Smooth muscle cell (in vitro differentiated cells): ENCODE data around the gene ZBTB46. TPM values are rescaled to one million over a fixed set of nuclear protein-coding genes. Genes with fewer than 3 reads are reported as not detected.

Source experiments
- DNase-seq: peaks from one replicate; lab custom pipeline; 2025; ENCODE audit not compliant: unreplicated experiment; lab: John Stamatoyannopoulos, UW
- H2AFZ ChIP-seq: fragments of 200-600 bp; sonication (generic); 2 replicates; pipeline ENCODE4 v1.6.0; 2016; ENCODE audit warnings: antibody characterized with exemption, low read depth, mild to moderate bottlenecking
- H3F3A ChIP-seq: fragments of 200-600 bp; sonication (generic); 2 replicates; pipeline ENCODE4 v1.6.0; 2017; ENCODE audit warnings: antibody characterized with exemption, low read depth
- H3K27ac ChIP-seq: fragments of 200-600 bp; sonication (generic); 2 replicates; pipeline ENCODE4 v1.5.1; 2016; ENCODE audit warnings: low read depth, mild to moderate bottlenecking
- H3K27me3 ChIP-seq: fragments of 200-600 bp; sonication (generic); 2 replicates; pipeline ENCODE4 v1.6.1; 2016; ENCODE audit warnings: low read depth, mild to moderate bottlenecking
- H3K36me3 ChIP-seq: fragments of 200-600 bp; sonication (generic); 2 replicates; pipeline ENCODE4 v1.5.1; 2016; ENCODE audit warnings: low read depth
- H3K4me1 ChIP-seq: fragments of 200-600 bp; sonication (generic); 2 replicates; pipeline ENCODE4 v1.5.1; 2016; ENCODE audit warnings: low read depth
- H3K4me2 ChIP-seq: fragments of 200-600 bp; sonication (generic); 2 replicates; pipeline ENCODE4 v1.6.0; 2016; ENCODE audit warnings: mild to moderate bottlenecking
- H3K4me3 ChIP-seq: fragments of 200-600 bp; sonication (generic); 2 replicates; pipeline ENCODE4 v1.5.1; 2016; ENCODE audit warnings: mild to moderate bottlenecking
- H3K79me2 ChIP-seq: fragments of 200-600 bp; sonication (generic); 2 replicates; pipeline ENCODE4 v1.6.0; 2016; ENCODE audit warnings: low read depth, mild to moderate bottlenecking
- H3K9ac ChIP-seq: fragments of 200-600 bp; sonication (generic); 2 replicates; pipeline ENCODE4 v1.6.0; 2016; ENCODE audit warnings: low read depth
- H3K9me3 ChIP-seq: fragments of 200-600 bp; sonication (generic); replicated peaks from 2 replicates; pipeline ENCODE4 v1.5.1; 2016; ENCODE audit warnings: low read depth
- H4K20me1 ChIP-seq: fragments of 200-600 bp; sonication (generic); 2 replicates; pipeline ENCODE4 v1.6.0; 2016; ENCODE audit warnings: low read depth
- WGBS: methylation state at CpG from one replicate; pipeline ENCODE4 v1.1.7; 2016; ENCODE audit warnings: low lambda C conversion rate; 5-methylcytosine and 5-hydroxymethylcytosine counted together
- polyA plus RNA-seq: library from polyadenylated mRNA; unstranded; fragments of >200 nt; fragmentation: Nextera tagmentation; extraction: Ambion mirVana; gene quantifications from 2 replicates; pipeline ENCODE4 v1.2.1, GENCODE V29; 2016
- total RNA-seq: library from RNA; depleted of rRNA; stranded (reverse); fragments of >200 nt; gene quantifications from 2 replicates; pipeline ENCODE4 v1.2.3, GENCODE V29; 2014
- TF ChIP-seq, protein P1 (sequence below): fragments of 200-600 bp; sonication (generic); IDR thresholded peaks from 2 replicates; pipeline ENCODE4 v1.5.1; 2017; ENCODE audit warnings: borderline replicate concordance, mild to moderate bottlenecking, antibody characterized with exemption; ENCODE audit not compliant: insufficient read depth, poor library complexity, severe bottlenecking

The ZBTB46 gene
- total and polyA plus RNA-seq, 2 experiments from 2014 or later = 2.3 to 2.7 TPM

DNA sequence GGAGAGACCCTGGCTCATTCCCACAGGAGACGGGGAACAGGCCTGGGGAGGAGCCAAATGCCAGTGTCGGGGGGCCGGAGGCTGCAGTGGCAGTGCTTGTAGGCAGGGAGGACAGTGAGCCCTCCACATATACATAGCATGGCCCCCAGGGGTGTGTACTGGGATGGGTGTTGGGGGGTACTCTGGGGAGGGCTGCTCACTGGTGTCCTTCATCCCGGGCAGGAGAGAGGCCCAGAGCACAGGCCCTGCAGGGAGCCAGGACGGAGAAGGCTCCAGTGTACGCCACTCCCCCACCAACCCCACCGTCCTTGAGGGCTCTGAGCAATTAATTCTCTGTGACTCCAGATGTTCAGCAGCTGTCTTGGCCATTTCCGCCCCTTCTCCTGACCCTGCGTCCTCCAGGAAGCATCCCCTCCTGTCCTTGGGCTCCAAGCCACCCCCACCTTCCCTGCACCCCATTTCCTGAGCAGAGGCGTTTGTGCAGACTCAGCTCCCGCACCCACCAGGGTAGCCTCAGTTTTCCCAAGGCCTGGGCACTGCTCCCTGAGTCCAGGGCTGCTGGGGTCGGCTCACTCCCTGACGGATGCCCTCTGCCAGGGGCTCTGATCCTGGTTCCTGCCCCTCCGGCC lies 26.8 kb upstream of the ZBTB46 start:
- 74% methylated on average over 14 of the region's 14 CpGs for WGBS
- Histone ChIP-seq H3K36me3 (no peaks in the 10 kb centered on the region), H2AFZ (no peak overlapping the region), H4K20me1 (no peaks in the 10 kb centered on the region), H3K79me2 (no peaks in the 10 kb centered on the region), H3K27ac (no peak overlapping the region), H3K4me3 (no peak overlapping the region), H3K27me3 (no peaks in the 10 kb centered on the region), H3K9ac (no peak overlapping the region), H3K4me2 (no peak overlapping the region), H3F3A (no peaks in the 10 kb centered on the region), H3K4me1 (peaks cover 31% of the 10 kb centered on the region), H3K9me3 (no peaks in the 10 kb centered on the region)
- TF ChIP-seq, protein P1, sequence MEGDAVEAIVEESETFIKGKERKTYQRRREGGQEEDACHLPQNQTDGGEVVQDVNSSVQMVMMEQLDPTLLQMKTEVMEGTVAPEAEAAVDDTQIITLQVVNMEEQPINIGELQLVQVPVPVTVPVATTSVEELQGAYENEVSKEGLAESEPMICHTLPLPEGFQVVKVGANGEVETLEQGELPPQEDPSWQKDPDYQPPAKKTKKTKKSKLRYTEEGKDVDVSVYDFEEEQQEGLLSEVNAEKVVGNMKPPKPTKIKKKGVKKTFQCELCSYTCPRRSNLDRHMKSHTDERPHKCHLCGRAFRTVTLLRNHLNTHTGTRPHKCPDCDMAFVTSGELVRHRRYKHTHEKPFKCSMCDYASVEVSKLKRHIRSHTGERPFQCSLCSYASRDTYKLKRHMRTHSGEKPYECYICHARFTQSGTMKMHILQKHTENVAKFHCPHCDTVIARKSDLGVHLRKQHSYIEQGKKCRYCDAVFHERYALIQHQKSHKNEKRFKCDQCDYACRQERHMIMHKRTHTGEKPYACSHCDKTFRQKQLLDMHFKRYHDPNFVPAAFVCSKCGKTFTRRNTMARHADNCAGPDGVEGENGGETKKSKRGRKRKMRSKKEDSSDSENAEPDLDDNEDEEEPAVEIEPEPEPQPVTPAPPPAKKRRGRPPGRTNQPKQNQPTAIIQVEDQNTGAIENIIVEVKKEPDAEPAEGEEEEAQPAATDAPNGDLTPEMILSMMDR = no peak
- DNase-seq = no peak

DNA sequence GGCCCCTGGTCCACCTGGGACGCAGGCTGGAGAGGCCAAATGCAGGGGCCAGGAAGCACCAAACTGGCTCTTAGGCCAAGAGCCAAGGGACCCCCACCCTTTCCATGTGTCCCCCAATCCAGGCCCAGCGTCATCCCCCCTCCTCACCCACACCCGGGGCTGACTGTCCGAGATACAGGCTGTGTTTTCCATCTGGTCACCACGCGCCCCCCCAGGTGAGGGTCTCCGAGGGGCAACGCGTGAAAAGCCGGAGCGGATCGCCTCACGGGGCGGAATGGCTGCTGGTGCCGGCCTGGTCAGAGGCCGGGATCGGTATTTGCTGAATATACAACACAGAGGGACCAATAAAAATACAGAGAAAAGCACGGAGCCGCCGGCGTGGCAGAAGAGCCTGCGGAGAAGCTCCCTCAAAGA lies 25.0 kb upstream of the ZBTB46 start:
- TF ChIP-seq, protein P1 = no peak
- no peak overlapping the region for H2AFZ ChIP-seq
- no peak overlapping the region for H3K27ac ChIP-seq
- 66% methylated on average over 22 of the region's 22 CpGs for WGBS
- H3K9ac ChIP-seq = no peak overlapping the region
- no peak overlapping the region for H3K4me3 ChIP-seq
- DNase-seq = no peak
- no peaks in the 10 kb centered on the region for H3K9me3 ChIP-seq
- no peaks in the 10 kb centered on the region for H3K27me3 ChIP-seq
- peaks cover 31% of the 10 kb centered on the region for H3K4me1 ChIP-seq
- no peaks in the 10 kb centered on the region for H3F3A ChIP-seq
- no peaks in the 10 kb centered on the region for H3K36me3 ChIP-seq
- H3K4me2 ChIP-seq = no peak overlapping the region
- H4K20me1 ChIP-seq = no peaks in the 10 kb centered on the region
- H3K79me2 ChIP-seq = no peaks in the 10 kb centered on the region

DNA sequence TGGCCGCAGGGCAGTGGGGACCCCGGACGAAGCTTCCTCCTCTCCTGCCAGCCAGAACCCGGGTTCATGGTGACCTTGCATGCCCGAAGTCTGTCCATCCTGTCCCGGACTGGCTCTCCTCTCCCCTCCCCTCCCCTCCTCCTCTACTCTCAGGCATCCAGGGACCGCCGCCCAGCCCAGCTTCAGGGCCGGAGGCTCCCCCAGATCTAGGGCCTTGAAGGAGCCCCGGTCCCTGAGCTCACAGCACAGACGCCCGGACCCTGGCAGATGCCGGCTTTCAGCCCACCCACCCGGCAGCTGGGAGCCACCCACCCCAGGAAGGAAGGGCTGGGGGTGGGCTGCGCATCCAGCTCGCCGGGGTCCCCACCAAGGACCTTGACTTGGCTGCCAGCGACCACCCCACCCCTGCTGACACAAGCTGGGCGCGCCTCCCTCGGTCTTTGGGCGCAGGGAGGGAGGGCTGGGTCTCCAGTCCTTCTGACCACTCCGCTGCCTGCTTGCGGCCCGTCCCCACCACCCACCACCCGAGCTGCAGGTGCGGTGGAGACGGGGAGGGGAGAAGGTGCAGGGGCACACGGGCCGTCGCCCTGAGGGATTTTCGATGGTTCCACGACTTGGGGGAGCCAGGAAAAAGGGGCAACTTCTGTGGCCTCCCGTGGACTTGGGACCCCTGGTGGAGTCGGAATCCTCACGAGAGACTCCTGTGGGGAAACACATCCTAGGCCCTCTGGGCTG lies 24.5 kb upstream of the ZBTB46 start:
- H3K4me3 ChIP-seq = no peak overlapping the region
- TF ChIP-seq, protein P1 = no peak
- no peaks in the 10 kb centered on the region for H4K20me1 ChIP-seq
- peak overlapping the region; percentile 78 for H3K4me2 ChIP-seq
- no peak overlapping the region for H2AFZ ChIP-seq
- H3K9me3 ChIP-seq = no peaks in the 10 kb centered on the region
- no peak for DNase-seq
- H3K36me3 ChIP-seq = no peaks in the 10 kb centered on the region
- H3K79me2 ChIP-seq = no peaks in the 10 kb centered on the region
- WGBS = 79% methylated on average over 24 of the region's 36 CpGs
- H3F3A ChIP-seq = no peaks in the 10 kb centered on the region
- peaks cover 31% of the 10 kb centered on the region for H3K4me1 ChIP-seq
- H3K27me3 ChIP-seq = no peaks in the 10 kb centered on the region
- H3K9ac ChIP-seq = no peak overlapping the region
- H3K27ac ChIP-seq = no peak overlapping the region
